RKO (cell line): ENCODE data around the gene MRAS.
"Not testable (repeated sequence)": the region's sequence is repeated elsewhere in the genome, so short reads cannot be mapped to it uniquely, and the experiment has no call there.

Experiments
- DNase-seq: peaks from one replicate; pipeline ENCODE4 v3.0.0-alpha.2; 2016; ENCODE audit warnings: low spot score

MRAS gene

GRCh38 chr3:138389841-138390581 is 41.6 kb downstream of the MRAS start:
- DNase-seq, result peak; percentile 19

- no peak for DNase-seq
Measured at GRCh38 chr3:138390582-138390932, 42.2 kb downstream of the MRAS start.

GRCh38 chr3:138394156-138394555 is 45.8 kb downstream of the MRAS start:
- no peak for DNase-seq

- no peak for DNase-seq
Measured at GRCh38 chr3:138394686-138395085, 46.3 kb downstream of the MRAS start.

- no peak for DNase-seq
Measured at GRCh38 chr3:138395865-138396751, 47.7 kb downstream of the MRAS start.

- DNase-seq, result no peak
Measured at GRCh38 chr3:138396752-138397410, 48.5 kb downstream of the MRAS start.

GRCh38 chr3:138397983-138398382 is 49.6 kb downstream of the MRAS start:
- peak; percentile 2 for DNase-seq

- DNase-seq, result no peak
Measured at GRCh38 chr3:138398791-138399575, 50.6 kb downstream of the MRAS start.

- no peak for DNase-seq
Measured at GRCh38 chr3:138399766-138400165, 51.4 kb downstream of the MRAS start.

- no peak for DNase-seq
Measured at GRCh38 chr3:138400651-138401070, 52.3 kb downstream of the MRAS start.

GRCh38 chr3:138401834-138402233 is 53.5 kb downstream of the MRAS start:
- DNase-seq, result no peak

GRCh38 chr3:138404121-138404520 is 55.7 kb downstream of the MRAS start:
- DNase-seq, result no peak

- DNase-seq, result no peak
Measured at GRCh38 chr3:138405001-138405400, 56.6 kb downstream of the MRAS start.

- DNase-seq, result no peak
Measured at GRCh38 chr3:138405486-138405885, 57.1 kb downstream of the MRAS start.

GRCh38 chr3:138406606-138407005 is 58.2 kb downstream of the MRAS start:
- DNase-seq, result no peak

- no peak for DNase-seq
Measured at GRCh38 chr3:138407236-138407907, 59.0 kb downstream of the MRAS start.

- DNase-seq, result no peak
Measured at GRCh38 chr3:138408751-138409570, 60.6 kb downstream of the MRAS start.

GRCh38 chr3:138412821-138413551 is 64.6 kb downstream of the MRAS start:
- peak; percentile 53 for DNase-seq

GRCh38 chr3:138416236-138416635 is 67.9 kb downstream of the MRAS start:
- DNase-seq, result not testable (repeated sequence)

- peak; percentile 82 for DNase-seq
Measured at GRCh38 chr3:138417559-138417982, 69.2 kb downstream of the MRAS start.
